Measurements from ENCODE around the gene TXNDC5. TPM values are rescaled to one million over a fixed set of nuclear protein-coding genes. Genes with fewer than 3 reads are reported as not detected.

TXNDC5 gene
- polyA plus RNA-seq, 3 donors = 12.6 to 33.5 (median 21.2) TPM

GRCh38 chr6:7956257-7956656, 45.7 kb upstream of the TXNDC5 start:
- H3K27ac Mint-ChIP-seq = no peak overlapping the region
- no peaks in the 10 kb centered on the region for H3K4me1 ChIP-seq (ENCODE audit: control insufficient read depth in 1 of 2, insufficient read depth in 2 of 2, low read length in 2 of 2)
- no peaks in the 10 kb centered on the region for H3K36me3 Mint-ChIP-seq
- TF ChIP-seq CTCF (IDR thresholded peaks at IDR 0.05) = no peak
- DNase-seq = no peak
- no CpG with 5 or more reads among the region's 1 CpG for WGBS (ENCODE audit: insufficient coverage)
- H3K4me1 Mint-ChIP-seq = no peaks in the 10 kb centered on the region
- H3K9me3 Mint-ChIP-seq = peaks cover 0 to 3% (median 2%) of the 10 kb centered on the region in 7 donors
- H3K4me3 ChIP-seq (replicated peaks in 1 of 3; ENCODE audit: low read depth in 2 of 3, low read length in 3 of 3) = no peak overlapping the region
- no peak overlapping the region for H2AFZ ChIP-seq (ENCODE audit: insufficient read depth, low read depth, low read length, poor library complexity, severe bottlenecking)
- H3K27me3 ChIP-seq (ENCODE audit: control insufficient read depth in 2 of 2, insufficient read depth in 2 of 2, low read length in 2 of 2) = no peaks in the 10 kb centered on the region
- intact Hi-C loops (cut with micrococcal nuclease) = no loop called here
- no peak overlapping the region for H3K27ac ChIP-seq (ENCODE audit: low read depth in 1 of 2, low read length in 2 of 2)
- no peak overlapping the region for H3K4me2 ChIP-seq (replicated peaks; ENCODE audit: extremely low read depth, low read length, poor library complexity, severe bottlenecking)
- H3K9ac ChIP-seq (ENCODE audit: insufficient read depth, low read length, poor library complexity, severe bottlenecking) = no peak overlapping the region
- no peaks in the 10 kb centered on the region for H3K36me3 ChIP-seq (replicated peaks in 1 of 2; ENCODE audit: control insufficient read depth in 1 of 2, insufficient read depth in 2 of 2, low read length in 2 of 2)
- H3K4me3 Mint-ChIP-seq = no peak overlapping the region
- no peaks in the 10 kb centered on the region for H3K79me2 ChIP-seq (ENCODE audit: insufficient read depth, low read length)
- no peaks in the 10 kb centered on the region for H3K27me3 Mint-ChIP-seq (ENCODE audit: low read depth in 3 of 3)
- no peaks in the 10 kb centered on the region for H3K9me3 ChIP-seq (replicated peaks in 1 of 2; ENCODE audit: control insufficient read depth in 1 of 2, insufficient read depth in 1 of 2, low read length in 2 of 2)
- H4K20me1 ChIP-seq (ENCODE audit: insufficient read depth, low read length) = no peaks in the 10 kb centered on the region

- H4K20me1 ChIP-seq (ENCODE audit: insufficient read depth, low read length) = no peaks in the 10 kb centered on the region
- H3K27ac Mint-ChIP-seq = no peak overlapping the region
- H3K9ac ChIP-seq (ENCODE audit: insufficient read depth, low read length, poor library complexity, severe bottlenecking) = no peak overlapping the region
- no peak overlapping the region for H3K27ac ChIP-seq (ENCODE audit: low read depth in 1 of 2, low read length in 2 of 2)
- intact Hi-C loops (cut with micrococcal nuclease) = no loop called here
- H3K4me3 Mint-ChIP-seq = no peak overlapping the region
- no peaks in the 10 kb centered on the region for H3K27me3 ChIP-seq (ENCODE audit: control insufficient read depth in 2 of 2, insufficient read depth in 2 of 2, low read length in 2 of 2)
- DNase-seq = no peak
- H3K36me3 ChIP-seq (replicated peaks in 1 of 2; ENCODE audit: control insufficient read depth in 1 of 2, insufficient read depth in 2 of 2, low read length in 2 of 2) = no peaks in the 10 kb centered on the region
- H3K4me3 ChIP-seq (replicated peaks in 1 of 3; ENCODE audit: low read depth in 2 of 3, low read length in 3 of 3) = no peak overlapping the region
- no peaks in the 10 kb centered on the region for H3K36me3 Mint-ChIP-seq
- H3K9me3 Mint-ChIP-seq = peaks cover 0 to 3% (median 1%) of the 10 kb centered on the region in 7 donors
- peaks cover 0 to 2% (median 2%) of the 10 kb centered on the region in 3 donors for H3K27me3 Mint-ChIP-seq (ENCODE audit: low read depth in 3 of 3)
- no peak overlapping the region for H2AFZ ChIP-seq (ENCODE audit: insufficient read depth, low read depth, low read length, poor library complexity, severe bottlenecking)
- no peaks in the 10 kb centered on the region for H3K4me1 ChIP-seq (ENCODE audit: control insufficient read depth in 1 of 2, insufficient read depth in 2 of 2, low read length in 2 of 2)
- H3K9me3 ChIP-seq (replicated peaks in 1 of 2; ENCODE audit: control insufficient read depth in 1 of 2, insufficient read depth in 1 of 2, low read length in 2 of 2) = no peaks in the 10 kb centered on the region
- no peak overlapping the region for H3K4me2 ChIP-seq (replicated peaks; ENCODE audit: extremely low read depth, low read length, poor library complexity, severe bottlenecking)
- 0% methylated on average over 1 of the region's 4 CpGs for whole genome bisulfite sequencing (ENCODE audit: insufficient coverage)
- no peaks in the 10 kb centered on the region for H3K79me2 ChIP-seq (ENCODE audit: insufficient read depth, low read length)
- H3K4me1 Mint-ChIP-seq = no peaks in the 10 kb centered on the region
- TF ChIP-seq CTCF (IDR thresholded peaks at IDR 0.05) = no peak
Measured at GRCh38 chr6:7954477-7955200, 44.1 kb upstream of the TXNDC5 start.
